ENCODE data around the gene PDE6B.
"Not testable (repeated sequence)": the region's sequence is repeated elsewhere in the genome, so short reads cannot be mapped to it uniquely, and the experiment has no call there.

PDE6B gene

DNA sequence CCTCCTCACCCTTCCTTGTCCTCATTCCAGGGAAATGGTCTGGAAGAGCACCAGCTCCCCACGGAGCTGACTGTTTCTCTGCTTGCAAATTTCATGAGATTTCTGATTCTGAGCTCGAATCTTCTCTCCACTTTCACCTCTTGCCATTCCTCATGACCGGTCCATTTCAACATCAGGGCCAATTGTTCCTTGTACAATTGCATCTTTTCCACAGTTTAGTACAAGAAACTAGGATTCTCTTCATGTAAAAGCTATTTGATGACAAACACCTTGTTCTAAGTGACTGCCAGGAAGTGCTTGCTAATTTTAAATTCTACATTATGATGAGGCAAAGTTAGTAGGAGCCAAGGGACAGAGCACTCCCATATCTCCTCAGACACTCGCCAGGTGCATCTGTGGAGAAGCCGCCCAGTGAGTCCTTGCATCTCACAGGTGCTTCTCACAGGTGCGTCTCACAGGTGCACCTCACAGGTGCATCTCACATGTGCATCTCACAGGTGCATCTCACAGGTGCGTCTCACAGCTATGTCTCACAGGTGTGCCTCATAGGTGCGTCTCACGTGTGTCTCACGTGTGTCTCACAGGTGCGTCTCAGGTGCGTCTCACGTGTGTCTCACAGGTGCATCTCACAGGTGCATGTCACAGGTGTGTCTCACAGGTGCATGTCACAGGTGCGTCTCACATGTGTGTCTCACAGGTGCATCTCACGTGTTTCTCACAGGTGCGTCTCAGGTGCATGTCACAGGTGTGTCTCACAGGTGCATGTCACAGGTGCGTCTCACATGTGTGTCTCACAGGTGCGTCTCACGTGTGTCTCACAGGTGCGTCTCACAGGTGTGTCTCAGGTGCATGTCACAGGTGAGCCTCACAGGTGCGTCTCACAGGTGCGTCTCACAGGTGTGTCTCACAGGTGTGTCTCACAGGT, 3.0 kb upstream of the PDE6B start:
- DNase-seq (ENCODE audit: low read depth in 2 of 2), result no peak

DNA sequence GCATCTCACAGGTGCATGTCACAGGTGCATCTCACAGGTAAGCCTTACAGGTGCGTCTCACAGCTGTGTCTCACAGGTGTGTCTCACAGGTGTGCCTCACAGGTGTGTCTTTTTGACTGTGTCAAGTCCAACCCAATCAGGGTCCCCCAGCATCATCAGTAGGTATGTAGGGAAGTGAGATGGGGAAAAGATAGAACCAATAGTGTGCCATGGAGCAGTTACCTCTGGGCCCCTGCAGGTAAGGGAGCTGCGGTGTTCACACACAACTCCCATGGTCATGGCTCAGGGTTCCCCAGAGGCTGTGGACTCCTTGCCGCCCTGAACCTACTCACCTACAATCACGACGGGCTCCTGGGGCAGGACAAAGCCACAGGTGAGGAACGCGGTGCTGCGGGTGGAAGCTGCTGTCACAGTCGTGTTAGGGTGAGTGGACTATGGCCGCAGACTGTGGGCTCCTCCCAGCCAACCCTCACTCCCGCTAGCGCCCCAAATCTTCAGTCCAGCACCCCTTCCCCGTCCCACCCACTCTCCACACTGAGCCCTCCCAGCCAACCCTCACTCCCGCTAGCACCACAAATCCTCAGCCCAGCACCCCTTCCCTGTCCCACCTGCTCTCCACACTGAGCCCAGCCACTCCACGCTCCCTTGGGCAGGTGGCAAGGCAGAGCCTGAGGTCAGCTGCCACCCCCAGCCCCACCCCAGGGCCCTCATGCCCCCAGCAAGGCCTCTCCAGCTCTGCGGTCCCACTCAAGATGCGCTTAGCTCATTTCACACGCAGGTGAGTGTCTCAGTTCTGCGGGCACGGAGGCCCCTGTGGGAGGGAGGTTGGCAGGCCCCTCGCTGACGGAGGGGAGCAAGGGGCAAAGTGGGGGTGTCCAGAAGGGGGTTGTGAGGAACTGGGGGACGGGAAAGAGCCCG, 2.1 kb upstream of the PDE6B start:
- DNase-seq (ENCODE audit: low read depth in 2 of 2), result no peak

DNA sequence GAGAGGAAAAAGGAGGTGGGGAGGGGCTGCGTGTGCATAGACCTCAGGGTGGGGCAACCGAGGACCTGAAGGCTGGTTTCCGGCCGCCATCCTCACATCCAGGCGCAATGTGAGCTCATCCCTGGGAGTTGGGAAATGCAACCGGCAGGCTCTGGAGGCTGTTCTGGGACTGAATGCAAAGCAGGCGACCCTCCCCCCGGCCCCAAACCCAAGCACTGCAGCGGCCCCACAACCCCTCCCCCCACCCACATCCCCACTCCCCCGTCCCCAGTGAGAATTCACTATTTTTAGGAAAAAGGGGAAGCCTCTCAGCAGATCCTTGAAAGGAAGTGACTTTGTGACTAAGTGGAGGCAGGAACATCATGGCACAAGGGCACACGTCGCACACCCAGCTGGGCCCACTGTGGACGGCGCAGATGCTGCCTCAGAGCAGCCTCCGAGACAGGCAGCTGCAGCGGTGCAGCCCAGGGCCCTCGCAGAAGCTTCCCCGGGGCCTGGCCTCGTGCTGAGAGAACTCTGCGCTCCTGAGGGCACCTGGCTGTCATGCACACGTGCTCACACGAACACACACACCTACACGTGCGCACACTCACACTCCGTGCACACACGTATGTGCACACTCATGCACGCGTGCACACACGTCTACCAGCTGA, 1.3 kb upstream of the PDE6B start:
- DNase-seq (ENCODE audit: low read depth in 2 of 2), result no peak

DNA sequence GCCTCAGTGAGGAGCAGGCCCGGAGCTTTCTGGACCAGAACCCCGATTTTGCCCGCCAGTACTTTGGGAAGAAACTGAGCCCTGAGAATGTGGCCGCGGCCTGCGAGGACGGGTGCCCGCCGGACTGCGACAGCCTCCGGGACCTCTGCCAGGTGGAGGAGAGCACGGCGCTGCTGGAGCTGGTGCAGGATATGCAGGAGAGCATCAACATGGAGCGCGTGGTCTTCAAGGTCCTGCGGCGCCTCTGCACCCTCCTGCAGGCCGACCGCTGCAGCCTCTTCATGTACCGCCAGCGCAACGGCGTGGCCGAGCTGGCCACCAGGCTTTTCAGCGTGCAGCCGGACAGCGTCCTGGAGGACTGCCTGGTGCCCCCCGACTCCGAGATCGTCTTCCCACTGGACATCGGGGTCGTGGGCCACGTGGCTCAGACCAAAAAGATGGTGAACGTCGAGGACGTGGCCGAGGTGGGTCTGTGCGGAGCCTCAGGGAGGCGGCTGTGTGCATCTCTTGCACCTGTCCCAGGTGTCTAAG, 323 bp downstream of the PDE6B start:
- no peak for DNase-seq (ENCODE audit: low read depth in 2 of 2)

DNA sequence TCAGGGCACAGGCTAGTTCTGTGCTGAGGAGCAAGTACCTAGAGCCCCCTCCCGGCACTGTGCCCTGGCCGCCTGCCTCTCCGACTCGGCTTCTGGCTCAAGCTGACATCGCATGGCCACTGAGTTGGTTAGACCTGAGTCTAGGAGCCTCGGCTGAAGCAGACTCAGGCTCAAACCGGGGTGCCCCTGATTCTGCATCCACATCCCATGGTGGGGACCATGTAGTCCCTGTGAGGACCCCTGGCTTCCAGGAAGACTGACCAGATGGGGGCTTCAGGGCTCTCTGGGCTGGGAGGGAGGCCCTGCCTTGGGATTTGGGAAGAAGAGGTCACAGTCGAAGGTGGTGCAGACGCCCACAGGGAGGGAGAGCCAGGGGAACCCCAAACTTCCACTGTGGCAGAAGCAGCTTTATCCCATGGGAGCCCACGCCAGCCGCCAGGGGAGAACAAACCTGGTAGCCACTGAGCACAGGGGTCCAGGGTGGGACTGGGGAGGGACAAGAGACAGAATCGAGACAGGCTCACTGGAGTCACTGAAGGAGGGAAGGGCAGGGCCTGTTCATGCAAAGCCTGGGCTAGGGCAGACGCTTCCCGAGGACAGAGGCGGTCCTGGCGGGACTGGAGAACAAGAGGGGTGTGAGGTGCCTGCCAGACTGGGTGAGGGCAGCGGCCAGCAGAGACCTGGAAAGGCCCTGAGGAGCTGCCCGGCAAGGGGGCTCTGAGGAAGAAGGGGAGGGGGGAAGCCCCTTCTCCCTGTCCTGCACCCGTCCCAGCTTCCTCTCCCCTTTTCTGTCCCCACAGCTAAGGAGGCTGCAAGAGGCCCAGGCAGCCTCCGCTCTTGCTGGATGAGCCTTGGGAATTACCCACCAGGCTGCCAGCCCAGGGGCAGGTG, 1.1 kb downstream of the PDE6B start:
- DNase-seq (ENCODE audit: low read depth in 2 of 2), result no peak

DNA sequence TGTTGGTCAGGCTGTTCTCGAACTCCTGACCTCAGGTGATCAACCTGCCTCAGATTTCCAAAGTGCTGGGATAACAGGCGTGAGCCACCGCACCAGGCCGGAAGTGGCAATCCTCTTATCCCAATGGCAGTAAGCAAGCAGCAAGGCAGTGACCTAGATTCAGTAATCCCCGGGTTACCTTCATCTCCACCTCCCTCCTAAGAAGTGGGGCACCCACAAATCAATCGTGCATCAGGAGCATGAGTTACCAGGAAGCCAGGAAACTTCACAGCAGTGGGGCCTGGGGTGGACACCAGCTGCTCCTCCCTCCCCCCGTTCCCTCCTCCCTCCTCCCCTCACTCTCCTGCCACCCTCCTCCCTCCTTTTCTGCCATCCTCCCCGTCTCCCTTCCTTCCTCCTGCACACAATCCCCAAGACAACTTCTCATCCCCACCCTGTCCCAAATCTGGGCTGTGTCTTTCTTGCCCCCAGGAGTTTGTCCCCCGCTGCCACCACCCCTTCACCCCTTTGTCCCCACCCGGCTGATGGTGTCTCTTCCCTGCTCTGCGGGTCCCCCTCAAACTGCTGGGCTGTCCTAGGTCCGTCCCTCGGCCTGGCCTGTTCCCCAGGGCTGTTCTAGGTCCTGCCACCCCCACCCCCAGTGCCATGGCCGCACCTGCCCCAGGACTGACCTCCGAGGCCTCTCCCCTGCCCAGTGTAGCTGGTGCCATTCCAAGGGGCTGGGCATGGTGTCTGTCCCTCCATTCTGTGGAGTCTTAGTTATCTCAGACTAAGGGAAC, 2.2 kb downstream of the PDE6B start:
- DNase-seq (ENCODE audit: low read depth in 2 of 2), result no peak

DNA sequence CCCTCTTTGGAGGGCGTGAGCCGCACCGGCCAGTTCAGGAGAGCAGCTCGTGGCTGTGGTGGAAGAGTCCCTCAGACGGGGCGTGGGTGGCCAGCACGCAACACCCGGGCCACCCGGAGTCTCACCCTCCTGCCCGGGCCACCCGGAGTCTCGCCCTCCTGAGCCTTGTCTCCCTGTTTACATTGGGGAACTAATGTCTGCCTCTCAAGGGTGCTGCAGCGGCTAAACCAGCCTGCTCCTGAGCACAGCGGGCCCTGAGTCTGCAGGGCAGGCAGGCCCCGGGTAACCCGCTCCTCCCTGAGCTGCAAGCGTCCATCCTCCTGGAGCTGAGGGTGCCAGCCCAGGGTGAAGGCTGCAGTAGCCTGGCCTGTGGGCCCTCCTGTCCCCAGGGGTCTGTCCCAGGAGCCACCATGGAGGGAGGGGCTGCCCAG, 3.0 kb downstream of the PDE6B start:
- DNase-seq (ENCODE audit: low read depth in 2 of 2), result no peak

DNA sequence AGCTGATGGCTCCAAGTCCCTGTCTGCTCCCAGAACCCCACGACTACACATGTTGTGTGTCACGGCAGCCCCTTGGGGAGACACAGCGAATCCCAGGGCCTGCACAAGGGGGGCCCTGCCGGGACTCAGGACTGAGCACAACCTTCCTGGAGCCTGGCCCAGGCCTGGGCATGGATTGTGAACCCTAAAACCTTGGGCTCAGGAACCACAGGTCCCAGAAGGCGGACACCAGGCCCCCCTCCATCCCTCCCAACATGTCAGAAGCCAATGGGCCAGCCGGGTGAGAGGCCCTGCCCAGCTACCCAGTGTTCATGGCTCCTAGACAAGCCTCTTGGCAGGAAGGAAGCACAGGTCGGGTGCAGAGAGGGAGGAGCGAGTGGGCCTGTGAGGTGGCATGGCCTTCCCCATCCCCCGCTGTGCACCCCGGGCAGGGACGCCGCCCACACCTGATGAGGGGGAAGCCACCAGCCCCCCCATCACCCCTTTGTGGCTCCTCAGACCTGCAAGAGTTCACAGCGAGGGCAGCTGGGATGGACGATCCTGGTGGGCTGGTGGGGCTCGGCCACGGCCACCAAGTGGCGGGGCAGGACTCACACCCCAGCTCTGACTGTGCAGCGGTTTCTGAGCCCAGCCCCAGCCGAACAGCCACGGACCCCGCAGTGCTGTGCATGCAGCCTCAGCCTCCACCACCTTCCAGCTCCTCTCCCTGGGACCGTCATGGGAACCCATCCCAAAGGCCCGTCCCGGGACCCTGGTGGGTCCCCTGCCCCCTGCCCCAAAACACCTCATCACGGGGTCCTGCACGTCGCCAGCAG, 3.7 kb downstream of the PDE6B start:
- DNase-seq (ENCODE audit: low read depth in 2 of 2), result no peak

DNA sequence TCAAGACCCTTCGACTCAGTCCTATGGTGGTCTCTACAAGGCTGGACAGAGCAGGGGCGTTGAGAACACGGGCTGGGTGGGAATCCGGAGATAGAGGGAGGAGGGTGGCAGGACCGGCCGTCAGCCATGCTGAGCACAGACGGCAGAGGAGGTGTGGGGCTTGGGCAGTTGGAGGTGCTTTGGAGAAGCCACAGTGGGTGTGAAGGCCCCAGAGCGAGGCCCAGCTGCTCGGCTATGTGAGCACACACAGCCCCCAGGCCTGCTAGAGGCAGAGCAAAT, 4.2 kb downstream of the PDE6B start:
- no peak for DNase-seq (ENCODE audit: low read depth in 2 of 2)

DNA sequence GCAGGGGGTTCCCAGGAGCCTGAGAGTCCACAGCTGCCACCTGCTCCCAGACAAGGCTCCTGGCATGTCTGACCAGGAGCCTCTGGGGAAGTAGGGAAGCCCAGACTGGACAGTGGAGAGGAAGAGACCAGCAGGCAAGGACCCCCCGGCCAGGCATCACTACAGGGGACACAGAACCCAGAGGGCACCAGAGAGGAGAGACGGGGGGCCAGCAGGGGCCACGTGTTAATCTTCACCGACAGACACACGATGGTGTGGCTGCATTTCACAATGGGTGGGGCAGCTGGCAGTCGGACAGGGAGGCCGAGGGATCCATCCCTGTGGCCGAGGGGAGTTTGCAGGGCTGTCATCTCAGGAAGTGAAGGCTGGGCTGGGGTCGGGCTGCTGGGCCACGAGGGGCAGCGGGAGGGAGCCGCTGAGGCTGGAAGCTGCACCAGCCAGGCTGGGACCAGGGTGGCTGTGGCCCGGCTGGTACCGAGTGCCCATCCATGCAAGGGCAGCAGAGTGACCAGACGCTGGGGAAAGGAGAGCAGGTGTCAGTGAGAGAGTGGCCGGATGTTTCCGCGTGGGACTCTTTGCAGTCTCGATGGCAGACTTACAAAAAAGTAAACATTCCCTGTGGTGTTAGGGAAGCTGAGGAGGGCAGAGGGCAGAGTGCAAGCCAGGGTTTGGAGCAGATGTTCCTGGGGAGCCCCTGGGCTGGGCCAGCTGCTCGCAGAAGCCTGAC, 4.7 kb downstream of the PDE6B start:
- DNase-seq (ENCODE audit: low read depth in 2 of 2), result no peak

DNA sequence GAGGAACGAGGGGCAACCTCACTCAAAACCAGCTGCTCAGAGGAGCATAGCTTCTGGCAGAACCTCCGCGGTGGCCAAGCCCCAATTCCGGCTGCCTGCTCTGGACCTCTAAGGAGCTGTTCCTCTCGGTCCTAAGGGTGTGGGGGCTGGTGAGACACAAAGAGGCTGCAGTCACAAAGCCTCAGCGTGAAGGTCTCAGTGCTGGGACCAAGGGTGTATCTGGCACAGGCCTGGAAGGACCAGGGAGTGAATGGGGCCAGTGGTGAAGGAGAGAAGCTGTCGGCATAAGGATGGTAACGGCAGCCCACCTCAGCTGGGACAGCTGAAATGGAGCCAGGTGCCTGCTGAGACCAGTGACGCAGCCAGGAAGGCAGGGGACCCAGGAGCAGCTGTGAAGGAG, 5.3 kb downstream of the PDE6B start:
- DNase-seq (ENCODE audit: low read depth in 2 of 2), result no peak

DNA sequence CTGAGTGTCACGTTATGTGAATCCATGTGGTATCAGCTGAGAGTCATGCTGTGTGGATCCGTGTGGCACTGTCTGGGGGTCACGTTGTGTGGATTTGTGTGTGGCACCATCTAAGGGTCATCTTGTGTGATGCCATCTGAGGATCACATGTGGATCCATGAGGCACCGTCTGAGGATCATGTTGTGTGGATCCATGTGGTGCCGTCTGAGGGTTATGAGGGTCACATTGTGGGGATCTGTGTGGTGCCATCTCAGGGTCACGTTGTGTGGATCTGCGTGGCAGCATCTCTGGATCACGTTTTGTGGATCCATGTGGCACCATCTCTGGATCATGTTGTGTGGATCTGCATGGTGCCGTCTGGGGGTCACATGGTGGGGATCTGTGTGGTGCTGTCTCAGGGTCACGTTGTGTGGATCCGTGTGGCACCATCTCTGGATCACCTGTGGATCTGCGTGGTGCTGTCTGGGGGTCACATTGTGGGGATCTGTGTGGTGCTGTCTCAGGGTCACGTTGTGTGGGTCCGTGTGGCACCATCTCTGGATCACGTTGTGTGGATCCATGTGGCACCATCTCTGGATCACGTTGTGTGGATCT, 6.9 kb downstream of the PDE6B start:
- DNase-seq (ENCODE audit: low read depth in 2 of 2), result no peak

DNA sequence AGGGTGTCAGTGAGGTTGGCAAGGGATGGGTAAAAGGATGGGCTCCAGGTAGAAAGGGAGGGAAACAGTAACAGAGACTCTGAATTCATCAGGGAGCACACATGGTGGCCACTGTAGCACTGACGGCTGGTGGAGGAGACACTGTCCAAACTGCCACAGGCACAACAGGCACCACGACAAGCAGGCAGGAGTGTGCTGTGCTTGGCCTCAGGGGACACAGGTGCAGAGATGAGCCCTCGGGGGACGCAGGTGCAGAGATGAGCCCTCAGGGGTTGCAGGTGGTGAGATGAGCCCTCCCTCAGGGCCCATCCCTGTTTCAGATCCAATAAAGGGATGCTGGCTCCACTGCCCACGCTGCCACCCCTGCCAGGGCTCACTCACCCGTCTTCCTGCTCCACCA, 7.6 kb downstream of the PDE6B start:
- no peak for DNase-seq (ENCODE audit: low read depth in 2 of 2)

DNA sequence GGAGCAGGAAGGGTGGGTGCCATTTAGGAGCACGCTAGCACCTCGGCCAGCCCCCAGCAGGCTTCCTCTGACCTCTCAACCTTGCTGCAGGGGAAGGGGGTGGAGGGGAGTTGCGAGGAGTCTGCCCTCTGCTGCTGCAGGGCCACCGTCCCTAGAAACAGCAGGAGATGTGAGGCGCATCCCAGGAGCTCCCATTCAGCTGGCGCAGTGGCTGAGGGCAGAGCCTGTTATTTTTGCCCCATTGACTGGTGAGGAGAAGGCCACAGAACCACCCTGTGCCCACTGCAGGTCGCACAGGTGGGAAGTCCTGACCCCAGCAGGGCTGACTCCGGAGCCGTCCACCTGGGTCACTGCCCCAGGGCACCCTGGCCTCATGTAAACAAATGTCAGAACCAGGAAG, 8.0 kb downstream of the PDE6B start:
- DNase-seq (ENCODE audit: low read depth in 2 of 2), result no peak

DNA sequence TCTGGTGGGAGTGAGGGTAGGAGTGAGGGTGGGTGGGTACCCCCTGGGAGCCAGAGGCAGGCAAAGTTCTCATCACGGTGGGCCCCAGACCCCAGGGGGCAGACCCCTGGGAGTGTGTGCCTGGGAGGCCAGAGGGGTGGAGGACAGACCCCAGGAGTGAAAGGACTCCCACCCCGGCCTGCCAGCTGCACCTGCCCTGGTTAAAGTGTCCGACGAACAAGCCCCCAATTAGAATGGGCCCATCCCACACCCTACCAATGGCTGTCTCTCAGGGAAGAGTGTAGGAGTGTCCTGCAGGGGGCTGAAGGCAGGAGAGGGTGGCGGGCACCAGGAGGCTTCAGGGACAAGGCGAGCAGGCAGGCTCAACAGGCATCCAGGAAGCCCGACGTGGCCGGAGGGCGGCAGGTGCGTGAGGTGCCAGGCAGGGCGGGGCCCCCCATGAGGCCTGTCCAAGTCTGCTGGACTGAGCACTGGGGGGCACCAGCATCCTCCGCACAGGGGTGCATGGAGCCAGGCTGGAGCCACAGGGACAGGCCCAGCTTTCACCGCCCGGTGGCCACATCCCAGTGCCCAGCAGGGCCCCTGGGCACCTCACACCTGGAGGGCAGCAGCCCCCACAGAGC, 8.7 kb downstream of the PDE6B start:
- DNase-seq (ENCODE audit: low read depth in 2 of 2), result no peak

DNA sequence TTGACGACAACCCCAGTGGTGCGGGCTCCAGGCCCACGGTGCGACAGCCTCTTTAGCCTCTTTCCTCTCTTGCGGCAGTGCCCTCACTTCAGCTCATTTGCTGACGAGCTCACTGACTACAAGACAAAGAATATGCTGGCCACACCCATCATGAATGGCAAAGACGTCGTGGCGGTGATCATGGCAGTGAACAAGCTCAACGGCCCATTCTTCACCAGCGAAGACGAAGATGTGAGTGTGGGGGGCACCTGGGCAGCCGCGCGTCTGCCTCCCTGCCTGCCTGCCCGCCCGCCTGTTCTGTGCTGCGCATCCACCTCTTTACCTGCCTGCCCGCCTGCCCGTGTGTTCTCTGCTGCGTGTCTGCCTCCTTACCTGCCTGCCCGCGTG, 9.2 kb downstream of the PDE6B start:
- DNase-seq (ENCODE audit: low read depth in 2 of 2), result no peak

DNA sequence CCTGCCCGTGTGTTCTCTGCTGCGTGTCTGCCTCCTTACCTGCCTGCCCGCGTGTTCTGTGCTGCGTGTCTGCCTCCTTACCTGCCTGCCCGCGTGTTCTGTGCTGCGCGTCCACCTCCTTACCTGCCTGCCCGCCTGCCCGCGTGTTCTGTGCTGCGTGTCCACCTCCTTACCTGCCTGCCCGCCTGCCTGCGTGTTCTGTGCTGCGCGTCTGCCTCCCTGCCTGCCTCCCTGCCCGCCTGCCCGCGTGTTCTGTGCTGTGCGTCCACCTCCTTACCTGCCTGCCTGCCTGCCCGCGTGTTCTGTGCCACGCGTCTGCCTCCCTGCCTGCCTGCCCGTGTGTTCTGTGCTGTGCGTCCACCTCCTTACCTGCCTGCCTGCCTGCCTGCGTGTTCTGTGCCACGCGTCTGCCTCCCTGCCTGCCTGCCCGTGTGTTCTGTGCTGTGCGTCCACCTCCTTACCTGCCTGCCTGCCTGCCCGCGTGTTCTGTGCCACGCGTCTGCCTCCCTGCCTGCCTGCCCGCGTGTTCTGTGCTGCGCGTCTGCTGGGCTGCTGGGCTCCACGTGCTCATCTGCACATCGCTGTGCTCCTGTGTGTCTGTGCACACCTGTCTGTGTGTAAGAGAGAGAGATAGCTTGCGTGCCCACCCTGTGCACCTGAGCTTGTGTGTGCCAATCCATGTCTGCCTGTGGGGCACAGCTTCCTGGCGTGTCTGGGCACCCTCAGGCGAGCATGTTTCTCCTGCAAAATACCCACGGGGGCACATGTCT, 9.9 kb downstream of the PDE6B start:
- not testable (repeated sequence) for DNase-seq (ENCODE audit: low read depth in 2 of 2)
